Sigmoid colon (tissue), 4 donors: ENCODE data around the gene ATP6AP1.

Experiments
- EP300 ChIP-seq, 4 donors: sonication (generic); formaldehyde crosslinking; IDR thresholded peaks; one replicate each; pipeline ENCODE4 v1.6.1; 2017; ENCODE audit warnings: antibody characterized with exemption in 4 of 4
- POLR2A ChIP-seq, 2 donors: fragments of 450-650 bp; IDR thresholded peaks; one replicate each; pipeline ENCODE4 v1.6.1; 2016; ENCODE audit warnings: antibody characterized with exemption in 2 of 2, mild to moderate bottlenecking in 2 of 2, moderate library complexity in 2 of 2
- POLR2AphosphoS5 ChIP-seq, 4 donors: sonication (generic); formaldehyde crosslinking; IDR thresholded peaks; one replicate each; pipeline ENCODE4 v1.6.1; 2017; ENCODE audit warnings: antibody characterized with exemption in 4 of 4
- TF ChIP-seq, protein P1 (sequence below), 4 experiments: fragments of 450-650 bp in 3 of 4; fragments of 200-600 bp in 1 of 4; IDR thresholded peaks; one replicate each; pipeline ENCODE4 v1.5.1; 2016 to 2019; ENCODE audit warnings: antibody characterized with exemption in 4 of 4, mild to moderate bottlenecking in 3 of 4, moderate library complexity in 2 of 4

DNA sequence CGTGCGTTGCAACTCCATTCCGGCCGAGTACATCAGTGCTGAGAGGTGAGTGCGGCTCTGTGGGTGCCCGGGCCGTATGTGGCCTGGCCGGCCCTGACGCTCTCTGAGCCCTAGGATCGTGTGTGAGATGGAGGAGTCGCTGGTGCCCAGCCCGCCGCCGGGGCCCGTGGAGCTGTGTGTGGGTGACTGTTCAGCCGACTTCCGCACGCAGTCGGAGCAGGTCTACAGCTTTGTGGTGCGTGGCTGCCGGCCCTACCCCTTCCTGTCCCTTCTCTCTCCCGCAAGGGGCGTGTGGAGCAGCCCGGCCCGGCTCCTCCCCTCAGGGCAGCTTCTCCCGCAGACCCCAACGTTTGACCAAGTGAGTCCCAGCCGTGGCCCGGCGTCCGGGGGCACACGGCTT lies 37.6 kb downstream of the ATP6AP1 start:
- TF ChIP-seq, protein P1, sequence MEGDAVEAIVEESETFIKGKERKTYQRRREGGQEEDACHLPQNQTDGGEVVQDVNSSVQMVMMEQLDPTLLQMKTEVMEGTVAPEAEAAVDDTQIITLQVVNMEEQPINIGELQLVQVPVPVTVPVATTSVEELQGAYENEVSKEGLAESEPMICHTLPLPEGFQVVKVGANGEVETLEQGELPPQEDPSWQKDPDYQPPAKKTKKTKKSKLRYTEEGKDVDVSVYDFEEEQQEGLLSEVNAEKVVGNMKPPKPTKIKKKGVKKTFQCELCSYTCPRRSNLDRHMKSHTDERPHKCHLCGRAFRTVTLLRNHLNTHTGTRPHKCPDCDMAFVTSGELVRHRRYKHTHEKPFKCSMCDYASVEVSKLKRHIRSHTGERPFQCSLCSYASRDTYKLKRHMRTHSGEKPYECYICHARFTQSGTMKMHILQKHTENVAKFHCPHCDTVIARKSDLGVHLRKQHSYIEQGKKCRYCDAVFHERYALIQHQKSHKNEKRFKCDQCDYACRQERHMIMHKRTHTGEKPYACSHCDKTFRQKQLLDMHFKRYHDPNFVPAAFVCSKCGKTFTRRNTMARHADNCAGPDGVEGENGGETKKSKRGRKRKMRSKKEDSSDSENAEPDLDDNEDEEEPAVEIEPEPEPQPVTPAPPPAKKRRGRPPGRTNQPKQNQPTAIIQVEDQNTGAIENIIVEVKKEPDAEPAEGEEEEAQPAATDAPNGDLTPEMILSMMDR (IDR thresholded peaks at IDR 0.05): no peak
- TF ChIP-seq POLR2AphosphoS5 (IDR thresholded peaks at IDR 0.05) (no peak), EP300 (IDR thresholded peaks at IDR 0.05) (no peak), POLR2A (IDR thresholded peaks at IDR 0.05) (no peak)
